Heart left ventricle (tissue), 16 donors: ENCODE data around the gene ARHGEF7. TPM values are rescaled to one million over a fixed set of nuclear protein-coding genes. Genes with fewer than 3 reads are reported as not detected.

ENCODE experiments used
- ATAC-seq, 4 donors: fragments of 200-7000 bp; cut with Tn5 transposase; one replicate each; pipeline ENCODE4 v1.9.1; 2020 to 2022; ENCODE audit warnings: moderate library complexity in 4 of 4, mild to moderate bottlenecking in 3 of 4, moderate number of reproducible peaks in 1 of 4
- DNase-seq, 5 donors: peaks; one replicate each; pipeline ENCODE4 v3.0.0-alpha.2; 2020
- H3K27ac ChIP-seq, 12 donors: fragments of 200-600 bp; sonication (generic) in 4 of 12; one replicate each; pipeline versions ENCODE4 v1.5.0 to v1.8.0; 2016 to 2022; ENCODE audit warnings: mild to moderate bottlenecking in 2 of 12
- H3K27me3 ChIP-seq, 9 donors: fragments of 200-600 bp; sonication (generic) in 2 of 9; one replicate each; pipeline versions ENCODE4 v1.5.1 to v1.8.0; 2016 to 2022; ENCODE audit warnings: mild to moderate bottlenecking in 3 of 9
- H3K36me3 ChIP-seq, 9 donors: fragments of 200-600 bp; sonication (generic) in 2 of 9; one replicate each; pipeline versions ENCODE4 v1.5.0 to v1.8.0; 2018 to 2022; ENCODE audit warnings: mild to moderate bottlenecking in 2 of 9
- H3K4me1 ChIP-seq, 12 donors: fragments of 200-600 bp; sonication (generic) in 4 of 12; one replicate each; pipeline versions ENCODE4 v1.5.0 to v1.8.0; 2016 to 2022; ENCODE audit warnings: mild to moderate bottlenecking in 3 of 12
- H3K4me3 ChIP-seq, 12 donors: fragments of 200-600 bp; sonication (generic) in 4 of 12; one replicate each; pipeline versions ENCODE4 v1.5.0 to v1.8.0; 2017 to 2022; ENCODE audit warnings: mild to moderate bottlenecking in 9 of 12, moderate library complexity in 4 of 12
- H3K9me3 ChIP-seq, 12 donors: fragments of 200-600 bp; sonication (generic) in 4 of 12; one replicate each; pipeline versions ENCODE4 v1.5.0 to v1.8.0; 2016 to 2022; ENCODE audit warnings: mild to moderate bottlenecking in 1 of 12
- POLR2A ChIP-seq, 2 donors: fragments of 450-650 bp; IDR thresholded peaks; one replicate each; pipeline ENCODE4 v1.6.1; 2017; ENCODE audit warnings: antibody characterized with exemption in 2 of 2, mild to moderate bottlenecking in 2 of 2, moderate library complexity in 2 of 2
- WGBS, 4 donors: extraction: QIAGEN DNeasy Blood & Tissue Kit in 2 of 4; methylation state at CpG; one replicate each; pipeline versions ENCODE4 v1.1.5 to v1.1.7; 2013 to 2018; 5-methylcytosine and 5-hydroxymethylcytosine counted together
- intact Hi-C, 10 donors: fragments of 100-400 bp; cut with DNase I; formaldehyde crosslinking; loops; one replicate each; pipeline versions ENCODE4 v1.11.1 to v1.14.2; 2022
- polyA plus RNA-seq, 2 donors: library from polyadenylated mRNA; stranded (reverse); fragments of 200-250 nt; gene quantifications; one replicate each; pipeline ENCODE4 v1.2.3, GENCODE V29; 2013
- total RNA-seq, 9 donors: library from RNA; depleted of rRNA in 2 of 9; stranded (reverse); fragments of >200 nt in 2 of 9; fragmentation: NEBNext Ultra II Directional in 3 of 9; extraction: Animal tissue kit (Norgen Biotek cat#: 25700) in 3 of 9; gene quantifications; one replicate each; pipeline versions ENCODE4 v1.1.0 to v1.2.4, GENCODE V29; 2016 to 2023
- TF ChIP-seq, protein P1 (sequence below), 12 donors: fragments of 200-600 bp; sonication (generic) in 4 of 12; IDR thresholded peaks; one replicate each; pipeline versions ENCODE4 v1.5.0 to v1.8.0; 2018 to 2022; ENCODE audit warnings: antibody characterized with exemption in 12 of 12, mild to moderate bottlenecking in 5 of 12
- donor health status: ischemic (EF 13 %, LVEDD 7.1; RV severe dilation, severe dysfunction).
- donor health status: healthy with polysubstance abuse.
- donor health status: DM: no; HTN: yes; CAD: no.
- donor health status: DM: no; HTN: no; CAD: no.
- donor health status: ischemic (EF 25% LVEDD 6.9; RV normal size, moderate dysfunction).
- donor health status: ischemic (EF 25% LVEDD 5.7; RV mildly dilated, moderate dysfunction).
- donor health status: healthy.
- donor health status: DM: yes; HTN: yes; CAD: no.
- donor health status: ischemic (EF 35%, LVEDD 5.7; RV mildly dilated, moderate dysfunction).
- donor health status: nonischemic (EF 11% LVEDD 7.7; RV severe dilation, severe dysfunction).
- donor health status: DM: yes; HTN: yes; CAD: no.
- donor health status: PGD.
- donor health status: ischemic (EF 29% LVEDD 5.4; RV normal size, mild dysfunction).
- donor health status: nonischemic (EF 23%, LVEDD 6.1; RV moderate dilation, normal function).

Gene ARHGEF7
- total and polyA plus RNA-seq, 11 donors: 16.6 to 60.9 (median 37.5) TPM

DNA sequence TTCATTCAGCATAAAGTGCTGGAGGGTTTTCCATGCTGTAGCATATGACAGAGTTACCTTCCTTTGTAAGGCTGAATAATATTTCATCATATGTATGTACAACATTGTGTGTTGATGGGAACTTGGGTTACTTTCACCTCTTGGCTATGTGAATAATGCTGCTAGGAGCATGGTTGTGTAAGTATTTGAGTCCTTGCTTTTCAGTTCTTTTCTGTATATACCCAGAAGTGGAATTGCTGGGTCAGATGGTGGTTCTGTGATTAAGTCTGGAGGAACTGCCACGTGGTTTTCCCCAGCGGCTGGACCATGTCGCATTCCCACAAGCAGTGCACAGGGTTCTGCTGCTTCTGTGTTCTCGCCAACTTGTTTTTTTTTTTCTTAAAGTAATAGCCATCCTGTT lies 104.2 kb downstream of the ARHGEF7 start:
- no peak for TF ChIP-seq POLR2A (IDR thresholded peaks at IDR 0.05)
- TF ChIP-seq, protein P1, sequence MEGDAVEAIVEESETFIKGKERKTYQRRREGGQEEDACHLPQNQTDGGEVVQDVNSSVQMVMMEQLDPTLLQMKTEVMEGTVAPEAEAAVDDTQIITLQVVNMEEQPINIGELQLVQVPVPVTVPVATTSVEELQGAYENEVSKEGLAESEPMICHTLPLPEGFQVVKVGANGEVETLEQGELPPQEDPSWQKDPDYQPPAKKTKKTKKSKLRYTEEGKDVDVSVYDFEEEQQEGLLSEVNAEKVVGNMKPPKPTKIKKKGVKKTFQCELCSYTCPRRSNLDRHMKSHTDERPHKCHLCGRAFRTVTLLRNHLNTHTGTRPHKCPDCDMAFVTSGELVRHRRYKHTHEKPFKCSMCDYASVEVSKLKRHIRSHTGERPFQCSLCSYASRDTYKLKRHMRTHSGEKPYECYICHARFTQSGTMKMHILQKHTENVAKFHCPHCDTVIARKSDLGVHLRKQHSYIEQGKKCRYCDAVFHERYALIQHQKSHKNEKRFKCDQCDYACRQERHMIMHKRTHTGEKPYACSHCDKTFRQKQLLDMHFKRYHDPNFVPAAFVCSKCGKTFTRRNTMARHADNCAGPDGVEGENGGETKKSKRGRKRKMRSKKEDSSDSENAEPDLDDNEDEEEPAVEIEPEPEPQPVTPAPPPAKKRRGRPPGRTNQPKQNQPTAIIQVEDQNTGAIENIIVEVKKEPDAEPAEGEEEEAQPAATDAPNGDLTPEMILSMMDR (IDR thresholded peaks at IDR 0.05): no peak
- no peaks in the 10 kb centered on the region for H3K9me3 ChIP-seq
- peaks cover 0 to 29% (median 9%) of the 10 kb centered on the region in 9 donors for H3K36me3 ChIP-seq
- no peaks in the 10 kb centered on the region for H3K27me3 ChIP-seq
- peaks cover 0 to 86% (median 62%) of the 10 kb centered on the region in 12 donors for H3K4me1 ChIP-seq
- ATAC-seq (peak; percentile 59 to 71 (median 64)), DNase-seq (peak in 2 of 5 donors; percentile 49 to 59)
- intact Hi-C loops: loop anchor here (5.0 to 10.0 kb wide), 7 partner anchors 42 to 304 kb away; partner anchors contain the start of gene ANKRD10 (in 4 of the 10)
- WGBS, 4 donors: 5 to 15% (median 9%) methylated on average over 4 of the region's 4 CpGs
- H3K27ac ChIP-seq: peak overlapping the region in 9 of 12 donors; percentile 9 to 65 (median 36)
- no peak overlapping the region for H3K4me3 ChIP-seq

DNA sequence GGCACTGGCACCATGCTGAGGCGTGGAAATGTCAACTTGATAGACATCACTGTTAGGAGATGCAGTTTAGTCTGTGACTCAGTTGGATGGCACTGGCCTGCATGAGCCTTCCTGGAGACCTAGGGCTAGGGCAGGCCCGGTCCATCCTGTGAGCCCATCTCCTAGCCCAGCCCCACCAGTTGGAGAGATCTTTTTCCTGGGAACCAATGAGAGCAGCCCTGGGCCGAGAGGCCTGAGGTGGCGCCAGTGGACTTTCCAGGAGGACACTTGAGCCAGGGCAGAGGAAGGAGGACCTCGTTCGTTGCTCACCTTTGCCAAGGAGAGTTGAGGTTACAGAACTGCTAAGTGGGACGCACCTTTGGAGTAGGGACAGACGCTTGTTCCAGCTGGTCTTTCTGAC lies 104.8 kb downstream of the ARHGEF7 start:
- Histone ChIP-seq H3K4me1 (peaks cover 0 to 79% (median 59%) of the 10 kb centered on the region in 12 donors), H3K4me3 (no peak overlapping the region), H3K36me3 (peaks cover 0 to 29% (median 9%) of the 10 kb centered on the region in 9 donors), H3K27ac (peak overlapping the region in 7 of 12 donors; percentile 3 to 65 (median 43)), H3K9me3 (no peaks in the 10 kb centered on the region), H3K27me3 (no peaks in the 10 kb centered on the region)
- peak in 3 of 4 donors; percentile 15 to 36 (median 17) for ATAC-seq
- WGBS, 4 donors: 60 to 71% (median 62%) methylated on average over 7 to 8 of the region's 8 CpGs
- TF ChIP-seq, protein P1 (IDR thresholded peaks at IDR 0.05): no peak
- TF ChIP-seq POLR2A (IDR thresholded peaks at IDR 0.05): no peak
- no peak for DNase-seq
- intact Hi-C loops: loop anchor here (5.0 to 10.0 kb wide), 7 partner anchors 43 to 305 kb away; partner anchors contain the start of gene ANKRD10 (in 4 of the 10)

DNA sequence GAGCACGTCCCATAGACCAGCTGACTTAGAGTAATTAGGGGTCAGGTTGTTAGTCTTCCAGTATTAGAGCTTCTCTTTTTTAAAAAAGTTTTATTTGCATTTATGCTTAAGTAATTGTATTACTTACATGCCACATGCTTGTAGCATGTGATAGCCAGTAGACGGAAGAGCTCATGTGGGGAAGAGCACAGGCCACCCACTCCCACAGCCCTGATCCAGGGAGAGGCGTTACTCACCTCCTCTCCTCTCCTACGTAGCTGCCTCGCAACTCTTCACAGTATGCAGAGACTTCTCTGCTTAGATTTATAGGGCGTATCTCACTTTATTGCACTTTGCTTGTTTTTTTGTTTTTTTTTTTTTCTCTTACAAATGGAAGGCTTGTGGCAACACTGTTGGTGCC lies 110.1 kb downstream of the ARHGEF7 start:
- Histone ChIP-seq H3K27ac (no peak overlapping the region), H3K4me3 (no peak overlapping the region), H3K36me3 (peaks cover 0 to 48% (median 24%) of the 10 kb centered on the region in 9 donors), H3K4me1 (peaks cover 0 to 57% (median 17%) of the 10 kb centered on the region in 12 donors), H3K9me3 (no peaks in the 10 kb centered on the region), H3K27me3 (no peaks in the 10 kb centered on the region)
- 72 to 85% (median 81%) methylated on average over 6 of the region's 6 CpGs for WGBS, 4 donors
- intact Hi-C loops: no loop called here
- no peak for DNase-seq
- ATAC-seq: no peak
- TF ChIP-seq POLR2A (IDR thresholded peaks at IDR 0.05): no peak
- TF ChIP-seq, protein P1 (IDR thresholded peaks at IDR 0.05): no peak

DNA sequence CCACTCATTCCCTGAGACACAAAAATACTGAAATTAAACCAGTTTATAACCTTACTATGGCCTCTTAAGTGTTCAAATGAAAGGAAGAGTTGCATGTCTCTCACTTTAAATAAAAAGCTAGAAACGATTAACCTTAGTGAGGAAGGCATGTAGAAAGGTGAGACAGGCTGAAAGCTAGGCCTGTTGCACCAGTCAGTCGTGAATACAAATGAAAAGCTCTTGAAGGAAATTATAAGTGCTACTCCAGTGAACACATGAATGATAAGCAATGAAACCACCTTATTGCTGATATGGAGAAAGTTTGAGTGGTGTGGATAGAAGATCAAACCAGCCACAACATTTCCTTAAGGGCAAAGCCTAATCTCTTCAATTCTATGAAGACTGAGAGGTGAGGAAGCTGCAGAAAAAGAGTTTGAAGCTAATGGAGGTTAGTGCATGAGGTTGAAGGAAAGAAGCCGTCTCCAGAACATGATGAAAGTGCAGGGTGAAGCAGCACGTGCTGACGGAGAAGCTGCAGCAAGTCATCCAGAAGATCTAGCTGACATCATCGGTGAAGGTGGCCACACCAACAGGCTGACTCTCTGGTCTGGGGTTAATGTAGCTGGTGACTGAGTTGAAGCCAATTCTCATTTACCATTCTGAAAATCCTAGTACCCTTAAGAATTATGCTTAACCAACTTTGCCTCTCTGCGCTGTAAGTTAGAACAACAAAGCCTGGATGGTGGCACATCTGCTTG lies 110.9 kb downstream of the ARHGEF7 start:
- Histone ChIP-seq H3K27me3 (no peaks in the 10 kb centered on the region), H3K36me3 (peaks cover 0 to 44% (median 19%) of the 10 kb centered on the region in 9 donors), H3K4me1 (peaks cover 0 to 58% (median 23%) of the 10 kb centered on the region in 12 donors), H3K4me3 (no peak overlapping the region), H3K27ac (no peak overlapping the region), H3K9me3 (no peaks in the 10 kb centered on the region)
- DNase-seq: no peak
- intact Hi-C loops: no loop called here
- 66 to 83% (median 75%) methylated on average over 7 of the region's 7 CpGs for WGBS, 4 donors
- TF ChIP-seq, protein P1 (IDR thresholded peaks at IDR 0.05): no peak
- TF ChIP-seq POLR2A (IDR thresholded peaks at IDR 0.05): no peak
- no peak for ATAC-seq
